Mononuclear cell (primary cell): Measurements from ENCODE around the gene CD86. TPM values are rescaled to one million over a fixed set of nuclear protein-coding genes. Genes with fewer than 3 reads are reported as not detected.

ENCODE experiments used
- H3K27me3 ChIP-seq: 2 replicates; pipeline ENCODE4 v1.6.0; 2011; ENCODE audit warnings: low read length, control low read depth; ENCODE audit not compliant: insufficient read depth
- H3K4me1 ChIP-seq: 2 replicates; pipeline ENCODE4 v1.5.1; 2011; ENCODE audit warnings: mild to moderate bottlenecking, low read length, control low read depth; ENCODE audit not compliant: insufficient read depth
- H3K4me3 ChIP-seq: 2 replicates; pipeline ENCODE4 v1.5.1; 2011; ENCODE audit warnings: mild to moderate bottlenecking, low read length, moderate library complexity
- H3K9me3 ChIP-seq: 2 replicates; pipeline ENCODE4 v1.5.1; 2011; ENCODE audit warnings: low read depth, mild to moderate bottlenecking, control low read depth, low read length
- total RNA-seq: library from RNA; depleted of rRNA; stranded (reverse); fragments of >200 nt; gene quantifications from one replicate; pipeline ENCODE4 v1.2.3, GENCODE V29; 2012

CD86 gene
- total RNA-seq, 1 donor = 50.1 TPM

- H3K9me3 ChIP-seq = no peaks in the 10 kb centered on the region
- peaks cover 27% of the 10 kb centered on the region for H3K4me1 ChIP-seq
These were observed 39.5 kb downstream of the CD86 start for GRCh38 chr3:122094693-122095092.

GRCh38 chr3:122097141-122097540 is 42.0 kb downstream of the CD86 start:
- no peaks in the 10 kb centered on the region for H3K27me3 ChIP-seq
- H3K4me1 ChIP-seq = peaks cover 33% of the 10 kb centered on the region
- H3K4me3 ChIP-seq = no peak overlapping the region
- no peaks in the 10 kb centered on the region for H3K9me3 ChIP-seq

More at GRCh38 chr3:122094693-122095092, 39.5 kb downstream of the CD86 start:
- Histone ChIP-seq H3K4me3 (no peak overlapping the region), H3K27me3 (no peaks in the 10 kb centered on the region)

- Histone ChIP-seq H3K4me1 (peaks cover 32% of the 10 kb centered on the region), H3K4me3 (no peak overlapping the region), H3K27me3 (no peaks in the 10 kb centered on the region), H3K9me3 (no peaks in the 10 kb centered on the region)
These were observed 43.4 kb downstream of the CD86 start for GRCh38 chr3:122098611-122099010.

GRCh38 chr3:122099255-122099654 is 44.1 kb downstream of the CD86 start:
- peaks cover 32% of the 10 kb centered on the region for H3K4me1 ChIP-seq
- H3K9me3 ChIP-seq = no peaks in the 10 kb centered on the region
- no peaks in the 10 kb centered on the region for H3K27me3 ChIP-seq
- H3K4me3 ChIP-seq = no peak overlapping the region

- H3K9me3 ChIP-seq = no peaks in the 10 kb centered on the region
- H3K4me1 ChIP-seq = peaks cover 32% of the 10 kb centered on the region
- no peaks in the 10 kb centered on the region for H3K27me3 ChIP-seq
- H3K4me3 ChIP-seq = no peak overlapping the region
These were observed 44.9 kb downstream of the CD86 start for GRCh38 chr3:122100083-122100482.

- H3K4me1 ChIP-seq = peaks cover 32% of the 10 kb centered on the region
- H3K4me3 ChIP-seq = no peak overlapping the region
- H3K9me3 ChIP-seq = no peaks in the 10 kb centered on the region
- no peaks in the 10 kb centered on the region for H3K27me3 ChIP-seq
These were observed 45.7 kb downstream of the CD86 start for GRCh38 chr3:122100591-122101463.

GRCh38 chr3:122101646-122102045 is 46.5 kb downstream of the CD86 start:
- H3K27me3 ChIP-seq = no peaks in the 10 kb centered on the region
- H3K9me3 ChIP-seq = no peaks in the 10 kb centered on the region
- peaks cover 32% of the 10 kb centered on the region for H3K4me1 ChIP-seq
- H3K4me3 ChIP-seq = no peak overlapping the region

GRCh38 chr3:122102191-122102935 is 47.2 kb downstream of the CD86 start:
- H3K27me3 ChIP-seq = no peaks in the 10 kb centered on the region
- H3K4me3 ChIP-seq = no peak overlapping the region
- H3K9me3 ChIP-seq = no peaks in the 10 kb centered on the region
- peaks cover 32% of the 10 kb centered on the region for H3K4me1 ChIP-seq

GRCh38 chr3:122103821-122104514 is 48.8 kb downstream of the CD86 start:
- no peaks in the 10 kb centered on the region for H3K27me3 ChIP-seq
- peaks cover 32% of the 10 kb centered on the region for H3K4me1 ChIP-seq
- no peak overlapping the region for H3K4me3 ChIP-seq
- no peaks in the 10 kb centered on the region for H3K9me3 ChIP-seq

GRCh38 chr3:122104515-122105194 is 49.5 kb downstream of the CD86 start:
- Histone ChIP-seq H3K4me1 (peaks cover 31% of the 10 kb centered on the region), H3K9me3 (no peaks in the 10 kb centered on the region), H3K4me3 (no peak overlapping the region), H3K27me3 (no peaks in the 10 kb centered on the region)

GRCh38 chr3:122105626-122106025 is 50.5 kb downstream of the CD86 start:
- no peaks in the 10 kb centered on the region for H3K9me3 ChIP-seq
- no peaks in the 10 kb centered on the region for H3K27me3 ChIP-seq
- no peak overlapping the region for H3K4me3 ChIP-seq
- H3K4me1 ChIP-seq = peaks cover 21% of the 10 kb centered on the region

- no peaks in the 10 kb centered on the region for H3K27me3 ChIP-seq
- no peaks in the 10 kb centered on the region for H3K9me3 ChIP-seq
- H3K4me3 ChIP-seq = no peak overlapping the region
- H3K4me1 ChIP-seq = peaks cover 10% of the 10 kb centered on the region
These were observed 52.0 kb downstream of the CD86 start for GRCh38 chr3:122107171-122107570.

- Histone ChIP-seq H3K4me3 (no peak overlapping the region), H3K4me1 (peaks cover 4% of the 10 kb centered on the region), H3K9me3 (no peaks in the 10 kb centered on the region), H3K27me3 (no peaks in the 10 kb centered on the region)
These were observed 56.8 kb downstream of the CD86 start for GRCh38 chr3:122111974-122112373.

GRCh38 chr3:122112754-122113153 is 57.6 kb downstream of the CD86 start:
- peaks cover 4% of the 10 kb centered on the region for H3K4me1 ChIP-seq
- no peaks in the 10 kb centered on the region for H3K9me3 ChIP-seq
- no peak overlapping the region for H3K4me3 ChIP-seq
- no peaks in the 10 kb centered on the region for H3K27me3 ChIP-seq
